Subcutaneous adipose tissue (tissue), 4 donors: ENCODE measurements around the gene NPAS3. TPM values are rescaled to one million over a fixed set of nuclear protein-coding genes. Genes with fewer than 3 reads are reported as not detected.

Source experiments
- CTCF ChIP-seq: fragments of 450-650 bp; IDR thresholded peaks from one replicate; pipeline ENCODE4 v1.5.1; 2016; ENCODE audit warnings: low read depth, mild to moderate bottlenecking, control low read depth, antibody characterized with exemption, moderate library complexity
- total RNA-seq, 4 donors: library from RNA; depleted of rRNA; stranded (reverse); fragments of >200 nt; gene quantifications; one replicate each; pipeline ENCODE4 v1.1.0, GENCODE V29; 2016

Gene NPAS3
- total RNA-seq, 4 donors from 2014 or later, result 0.51 to 1.3 (median 1.0) TPM

GRCh38 chr14:33738491-33738890, 799.8 kb downstream of the NPAS3 start:
- no peak for TF ChIP-seq CTCF

- TF ChIP-seq CTCF, result no peak
Measured at GRCh38 chr14:33740531-33740930, 801.9 kb downstream of the NPAS3 start.

GRCh38 chr14:33742166-33742565, 803.5 kb downstream of the NPAS3 start:
- TF ChIP-seq CTCF, result no peak

GRCh38 chr14:33745163-33745562, 806.5 kb downstream of the NPAS3 start:
- no peak for TF ChIP-seq CTCF

- TF ChIP-seq CTCF, result no peak
Measured at GRCh38 chr14:33747749-33748148, 809.1 kb downstream of the NPAS3 start.

- TF ChIP-seq CTCF, result no peak
Measured at GRCh38 chr14:33754261-33754660, 815.6 kb downstream of the NPAS3 start.

- TF ChIP-seq CTCF, result no peak
Measured at GRCh38 chr14:33755358-33755757, 816.7 kb downstream of the NPAS3 start.
